ENCODE measurements around the gene FCHO2. TPM values are rescaled to one million over a fixed set of nuclear protein-coding genes. Genes with fewer than 3 reads are reported as not detected.
"Not testable (repeated sequence)": the region's sequence is repeated elsewhere in the genome, so short reads cannot be mapped to it uniquely, and the experiment has no call there.

FCHO2 gene
- total and polyA plus RNA-seq, 7 donors = 4.0 to 19.9 (median 16.6) TPM

DNA sequence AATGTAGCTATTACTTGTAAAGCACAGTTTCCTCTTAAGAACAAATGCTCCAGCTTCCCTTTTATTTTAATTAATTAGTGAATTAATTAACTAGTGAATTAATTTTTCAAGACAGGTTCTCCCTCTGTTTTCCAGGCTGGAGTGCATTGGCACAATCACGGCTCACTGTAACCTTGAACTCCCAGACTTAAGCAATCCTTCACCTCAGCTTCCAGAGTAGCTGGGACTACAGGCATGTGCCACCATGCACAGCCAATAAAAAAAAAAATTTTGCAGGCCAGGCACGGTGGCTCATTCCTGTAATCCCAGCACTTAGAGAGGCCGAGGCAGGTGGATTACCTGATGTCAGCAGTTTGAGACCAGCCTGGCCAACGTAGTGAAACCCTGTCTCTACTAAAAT, 44.1 kb downstream of the FCHO2 start:
- H3K4me1 ChIP-seq = peaks cover 8% of the 10 kb centered on the region
- H3K4me3 ChIP-seq = no peak overlapping the region
- H3K36me3 ChIP-seq (ENCODE audit: insufficient read depth in 1 of 2, low read depth in 1 of 2) = peaks cover 2 to 28% of the 10 kb centered on the region in 2 donors
- ATAC-seq (no peak), DNase-seq (no peak)
- no peaks in the 10 kb centered on the region for H3K27me3 ChIP-seq (ENCODE audit: insufficient read depth in 3 of 3, low read length in 2 of 3)
- H3K27ac ChIP-seq = no peak overlapping the region
- H3K9me3 ChIP-seq = no peaks in the 10 kb centered on the region
- TF ChIP-seq CTCF (IDR thresholded peaks at IDR 0.05) = no peak
- WGBS, 3 donors = 84 to 88% (median 85%) methylated on average over 4 of the region's 4 CpGs
- intact Hi-C loops (cut with DNase I) = no loop called here

- 86 to 89% (median 87%) methylated on average over 3 of the region's 3 CpGs for WGBS, 3 donors
- TF ChIP-seq CTCF (IDR thresholded peaks at IDR 0.05) = no peak
- Histone ChIP-seq H3K36me3 (ENCODE audit: insufficient read depth in 1 of 2, low read depth in 1 of 2) (peaks cover 0 to 19% of the 10 kb centered on the region in 2 donors), H3K4me1 (peaks cover 8% of the 10 kb centered on the region), H3K9me3 (no peaks in the 10 kb centered on the region), H3K27ac (no peak overlapping the region), H3K4me3 (no peak overlapping the region), H3K27me3 (ENCODE audit: insufficient read depth in 3 of 3, low read length in 2 of 3) (no peaks in the 10 kb centered on the region)
- intact Hi-C loops (cut with DNase I) = no loop called here
- DNase-seq (no peak), ATAC-seq (no peak)
Measured at GRCh38 chr5:73005886-73006285, 50.0 kb downstream of the FCHO2 start.

GRCh38 chr5:73007051-73007450, 51.2 kb downstream of the FCHO2 start:
- ATAC-seq (no peak), DNase-seq (no peak)
- H3K9me3 ChIP-seq = no peaks in the 10 kb centered on the region
- no peaks in the 10 kb centered on the region for H3K27me3 ChIP-seq (ENCODE audit: insufficient read depth in 3 of 3, low read length in 2 of 3)
- TF ChIP-seq CTCF (IDR thresholded peaks at IDR 0.05) = no peak
- intact Hi-C loops (cut with DNase I) = no loop called here
- H3K36me3 ChIP-seq (ENCODE audit: insufficient read depth in 1 of 2, low read depth in 1 of 2) = peaks cover 0 to 19% of the 10 kb centered on the region in 2 donors
- H3K4me3 ChIP-seq = no peak overlapping the region
- no peak overlapping the region for H3K27ac ChIP-seq
- WGBS, 3 donors = 81 to 87% (median 82%) methylated on average over 4 of the region's 4 CpGs
- peaks cover 6% of the 10 kb centered on the region for H3K4me1 ChIP-seq

DNA sequence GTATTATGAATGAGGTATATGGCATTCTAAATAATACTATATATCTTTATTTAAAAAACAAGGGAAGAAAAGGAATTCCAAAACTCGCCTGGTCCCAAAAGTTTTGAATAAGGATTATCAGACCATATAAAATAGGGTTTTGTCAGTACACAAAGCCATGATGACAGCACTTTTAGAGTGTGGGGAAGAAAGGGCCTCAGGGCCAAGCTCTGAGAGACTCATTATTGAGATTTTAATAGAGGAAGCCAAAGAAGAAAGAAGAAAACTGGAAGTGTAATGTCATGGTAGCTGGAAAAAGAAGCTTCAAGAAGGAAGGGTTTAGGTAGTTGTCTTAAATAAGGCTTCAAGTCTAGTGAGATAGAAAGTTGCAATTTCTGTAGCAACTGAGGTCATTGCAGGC, 53.0 kb downstream of the FCHO2 start:
- H3K4me3 ChIP-seq = no peak overlapping the region
- TF ChIP-seq CTCF (IDR thresholded peaks at IDR 0.05) = no peak
- H3K27ac ChIP-seq = no peak overlapping the region
- H3K4me1 ChIP-seq = no peaks in the 10 kb centered on the region
- intact Hi-C loops (cut with DNase I) = no loop called here
- 95 to 97% (median 97%) methylated on average over 1 of the region's 1 CpG for whole genome bisulfite sequencing, 3 donors
- peaks cover 0 to 19% of the 10 kb centered on the region in 2 donors for H3K36me3 ChIP-seq (ENCODE audit: insufficient read depth in 1 of 2, low read depth in 1 of 2)
- DNase-seq = no peak
- no peaks in the 10 kb centered on the region for H3K9me3 ChIP-seq
- no peaks in the 10 kb centered on the region for H3K27me3 ChIP-seq (ENCODE audit: insufficient read depth in 3 of 3, low read length in 2 of 3)
- ATAC-seq = no peak

DNA sequence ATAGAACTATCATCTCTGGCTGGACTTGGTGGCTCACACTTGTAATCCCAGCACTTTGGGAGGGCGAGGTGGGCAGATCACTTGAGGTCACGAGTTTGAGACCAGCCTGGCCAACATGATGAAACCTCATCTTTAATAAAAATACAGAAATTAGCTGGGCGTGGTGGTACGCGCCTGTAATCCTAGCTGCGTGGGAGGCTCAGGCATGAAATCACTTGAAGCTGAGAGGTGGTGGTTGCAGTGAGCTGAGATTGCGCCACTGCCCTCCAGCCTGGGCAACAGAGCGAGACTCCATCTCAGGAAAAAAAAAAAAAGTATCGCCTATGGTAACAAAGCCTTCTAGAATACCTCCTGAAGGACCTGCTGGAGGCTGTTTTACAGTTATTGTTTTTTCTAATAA, 55.8 kb downstream of the FCHO2 start:
- DNase-seq; H3K4me3 ChIP-seq; H3K27me3 ChIP-seq (ENCODE audit: insufficient read depth in 3 of 3, low read length in 2 of 3); H3K36me3 ChIP-seq (ENCODE audit: insufficient read depth in 1 of 2, low read depth in 1 of 2); ATAC-seq; H3K27ac ChIP-seq; H3K4me1 ChIP-seq; intact Hi-C loops (cut with DNase I); H3K9me3 ChIP-seq: not testable (repeated sequence)
- WGBS, 3 donors = 96 to 98% (median 97%) methylated on average over 9 of the region's 9 CpGs

Measured in psoas muscle (tissue), 8 donors.